H1 (cell line): ENCODE measurements around the gene THBS1. TPM values are rescaled to one million over a fixed set of nuclear protein-coding genes. Genes with fewer than 3 reads are reported as not detected.
A peak's percentile ranks its signal among the peaks of the same experiment; 100 is the strongest.

Source experiments
- CTCF ChIA-PET: fragments of 300-600 bp; sonication (Branson Sonifier 250); formaldehyde crosslinking; loops from one replicate; lab custom pipeline; 2021; ENCODE audit not compliant: partially characterized antibody; lab: Charles Lee
- POLR2A ChIA-PET: fragments of 300-600 bp; sonication (Branson Sonifier 250); formaldehyde crosslinking; loops from one replicate; lab custom pipeline; 2021; ENCODE audit warnings: inconsistent platforms; ENCODE audit not compliant: partially characterized antibody; lab: Charles Lee
- DNase-seq, 2 experiments: peaks; one replicate each; pipeline versions ENCODE4 v3.0.0 to v3.0.0-alpha.2; 2010 to 2022; ENCODE audit warnings: low spot score in 2 of 2, low read depth in 1 of 2, mixed read lengths in 1 of 2
- FAIRE-seq: peaks from 2 replicates; lab custom pipeline; 2011; peaks lifted over from hg19 to GRCh38; lab: Jason Lieb, UNC
- H2AFZ ChIP-seq: 2 replicates; pipeline ENCODE4 v1.8.1; 2012; ENCODE audit warnings: low read length, inconsistent platforms
- H2AK5ac ChIP-seq: 2 replicates; pipeline ENCODE4 v1.6.1; 2013; ENCODE audit warnings: low read depth, low read length
- H2BK120ac ChIP-seq: replicated peaks from 2 replicates; pipeline ENCODE3; 2013; ENCODE audit warnings: low read depth, low read length, inconsistent platforms
- H2BK12ac ChIP-seq: 2 replicates; pipeline ENCODE4 v1.6.1; 2013; ENCODE audit warnings: low read depth, low read length
- H2BK15ac ChIP-seq: 2 replicates; pipeline ENCODE4 v1.6.1; 2013; ENCODE audit warnings: low read length
- H2BK20ac ChIP-seq: 2 replicates; pipeline ENCODE4 v1.6.1; 2013; ENCODE audit warnings: low read length
- H2BK5ac ChIP-seq: 2 replicates; pipeline ENCODE4 v1.6.1; 2013; ENCODE audit warnings: low read depth, low read length
- H3K14ac ChIP-seq: 2 replicates; pipeline ENCODE4 v1.6.1; 2013; ENCODE audit warnings: inconsistent platforms; ENCODE audit not compliant: insufficient read length
- H3K18ac ChIP-seq: 2 replicates; pipeline ENCODE4 v1.6.1; 2013; ENCODE audit warnings: low read length; ENCODE audit errors: extremely low read depth
- H3K23ac ChIP-seq: 2 replicates; pipeline ENCODE4 v1.6.1; 2013; ENCODE audit warnings: inconsistent platforms; ENCODE audit not compliant: insufficient read length
- H3K23me2 ChIP-seq: 2 replicates; pipeline ENCODE4 v1.6.1; 2013; ENCODE audit warnings: low read depth, low read length
- H3K27ac ChIP-seq: 2 replicates; pipeline ENCODE4 v1.6.1; 2011; ENCODE audit warnings: low read depth, low read length, inconsistent platforms
- H3K27me3 ChIP-seq, 4 experiments: replicated peaks in 1 of 4; 1 replicate in 1 of 4; 2 replicates in 3 of 4; pipeline versions ENCODE4 v1.6.1 to v1.8.1; 2011 to 2013; ENCODE audit warnings: low read length in 3 of 4, mild to moderate bottlenecking in 3 of 4, inconsistent platforms in 2 of 4, mixed read lengths in 2 of 4, moderate library complexity in 1 of 4; ENCODE audit not compliant: control insufficient read depth in 3 of 4, insufficient read depth in 3 of 4; ENCODE audit errors: extremely low read depth in 1 of 4
- H3K36me3 ChIP-seq, 4 experiments: 2 replicates each; pipeline versions ENCODE4 v1.6.1 to v1.8.1; 2011 to 2013; ENCODE audit warnings: mild to moderate bottlenecking in 4 of 4, low read length in 3 of 4, moderate library complexity in 2 of 4, control low read depth in 1 of 4, inconsistent platforms in 1 of 4; ENCODE audit not compliant: insufficient read depth in 4 of 4, control insufficient read depth in 2 of 4
- H3K4ac ChIP-seq: replicated peaks from 2 replicates; pipeline ENCODE3; 2013; ENCODE audit warnings: low read length, low read depth, mixed read lengths, inconsistent platforms; ENCODE audit not compliant: insufficient read length
- H3K4me1 ChIP-seq, 4 experiments: replicated peaks in 1 of 4; 1 replicate in 1 of 4; 2 replicates in 3 of 4; pipeline versions ENCODE4 v1.6.1 to v1.8.1; 2011 to 2013; ENCODE audit warnings: low read length in 3 of 4, inconsistent platforms in 2 of 4, mixed read lengths in 1 of 4; ENCODE audit not compliant: insufficient read depth in 4 of 4, control insufficient read depth in 3 of 4
- H3K4me2 ChIP-seq, 2 experiments: 2 replicates each; pipeline versions ENCODE4 v1.6.1 to v1.8.1; 2011 to 2013; ENCODE audit warnings: low read depth in 2 of 2, low read length in 2 of 2, control low read depth in 1 of 2, inconsistent platforms in 1 of 2, mild to moderate bottlenecking in 1 of 2; ENCODE audit not compliant: insufficient read depth in 1 of 2
- H3K4me3 ChIP-seq, 4 experiments: fragments of 200-600, 300-600 bp in 1 of 4; sonication (generic), shearing (Covaris generic), sonication (Bioruptor Twin) in 1 of 4; 2 replicates each; pipeline versions ENCODE4 v1.5.1 to v1.8.1; 2011 to 2016; ENCODE audit warnings: low read length in 4 of 4, low read depth in 3 of 4, control low read depth in 2 of 4, inconsistent platforms in 2 of 4, mild to moderate bottlenecking in 2 of 4, mixed read lengths in 1 of 4, moderate library complexity in 1 of 4; ENCODE audit not compliant: insufficient read depth in 2 of 4; ENCODE audit errors: extremely low read depth in 1 of 4
- H3K56ac ChIP-seq: replicated peaks from 2 replicates; pipeline ENCODE3; 2013; ENCODE audit warnings: low read depth, mild to moderate bottlenecking, mixed read lengths, low read length, inconsistent platforms; ENCODE audit not compliant: insufficient read length
- H3K79me1 ChIP-seq: 2 replicates; pipeline ENCODE4 v1.6.1; 2013; ENCODE audit warnings: low read depth, low read length, control low read depth
- H3K79me2 ChIP-seq, 2 experiments: 2 replicates each; pipeline versions ENCODE4 v1.6.1 to v1.8.1; 2012 to 2013; ENCODE audit warnings: low read length in 2 of 2, mild to moderate bottlenecking in 2 of 2, inconsistent platforms in 1 of 2; ENCODE audit not compliant: insufficient read depth in 2 of 2, control insufficient read depth in 1 of 2
- H3K9ac ChIP-seq, 4 experiments: replicated peaks in 1 of 4; 1 replicate in 1 of 4; 2 replicates in 3 of 4; pipeline versions ENCODE4 v1.6.1 to v1.8.1; 2011 to 2013; ENCODE audit warnings: low read depth in 3 of 4, low read length in 3 of 4, control low read depth in 2 of 4, mild to moderate bottlenecking in 2 of 4, moderate library complexity in 2 of 4, inconsistent platforms in 1 of 4; ENCODE audit errors: extremely low read depth in 1 of 4
- H3K9me3 ChIP-seq, 2 experiments: 2 replicates each; pipeline versions ENCODE4 v1.6.1 to v1.8.1; 2012 to 2013; ENCODE audit warnings: mild to moderate bottlenecking in 2 of 2, moderate library complexity in 2 of 2, control low read depth in 1 of 2, inconsistent platforms in 1 of 2, low read depth in 1 of 2, low read length in 1 of 2, mixed read lengths in 1 of 2; ENCODE audit not compliant: insufficient read depth in 2 of 2
- H4K20me1 ChIP-seq, 2 experiments: replicated peaks in 1 of 2; 2 replicates each; pipeline versions ENCODE3 to v1.8.1; 2011 to 2013; ENCODE audit warnings: inconsistent platforms in 2 of 2, low read length in 2 of 2, mild to moderate bottlenecking in 1 of 2; ENCODE audit not compliant: insufficient read depth in 2 of 2, control insufficient read depth in 1 of 2
- H4K5ac ChIP-seq: 2 replicates; pipeline ENCODE4 v1.6.1; 2013; ENCODE audit warnings: low read length, low read depth, mixed read lengths, inconsistent platforms; ENCODE audit not compliant: insufficient read length
- H4K8ac ChIP-seq: 2 replicates; pipeline ENCODE4 v1.8.0; 2013; ENCODE audit warnings: mild to moderate bottlenecking, moderate library complexity, low read length, inconsistent platforms; ENCODE audit not compliant: insufficient read depth; ENCODE audit errors: extremely low read depth
- H4K91ac ChIP-seq: replicated peaks from 2 replicates; pipeline ENCODE3; 2013; ENCODE audit warnings: low read length, mixed read lengths, inconsistent platforms; ENCODE audit not compliant: insufficient read length
- BRCA1 ChIP-seq: IDR thresholded peaks from 2 replicates; pipeline ENCODE4 v1.6.1; 2012; ENCODE audit warnings: low read depth, low read length, improper control_type of control experiment
- CBX8 ChIP-seq: fragments of 300-800, 300-1000 bp; sonication (generic); IDR thresholded peaks from 2 replicates; pipeline ENCODE4 v1.7.1; 2016; ENCODE audit warnings: low read depth, low read length, borderline replicate concordance
- EGR1 ChIP-seq: IDR thresholded peaks from 2 replicates; pipeline ENCODE4 v1.6.1; 2011; ENCODE audit warnings: low read depth, low read length, borderline replicate concordance
- EP300 ChIP-seq, 2 experiments: IDR thresholded peaks; 1 replicate in 1 of 2; 2 replicates in 1 of 2; pipeline ENCODE4 v1.6.1; 2011 to 2012; ENCODE audit warnings: low read depth in 2 of 2, low read length in 2 of 2, mild to moderate bottlenecking in 2 of 2, borderline replicate concordance in 1 of 2, inconsistent platforms in 1 of 2, moderate library complexity in 1 of 2
- GABPA ChIP-seq: IDR thresholded peaks from 2 replicates; pipeline ENCODE4 v1.6.1; 2011; ENCODE audit warnings: mild to moderate bottlenecking, low read length, moderate library complexity, borderline replicate concordance; ENCODE audit not compliant: insufficient read depth
- GTF2F1 ChIP-seq: IDR thresholded peaks from 2 replicates; pipeline ENCODE4 v1.6.1; 2012; ENCODE audit warnings: low read depth, low read length, improper control_type of control experiment, borderline replicate concordance
- MAFK ChIP-seq: IDR thresholded peaks from 2 replicates; pipeline ENCODE4 v1.6.1; 2012; ENCODE audit warnings: low read depth, mild to moderate bottlenecking, improper control_type of control experiment, low read length
- NANOG ChIP-seq: IDR thresholded peaks from 2 replicates; pipeline ENCODE4 v1.6.1; 2011; ENCODE audit warnings: low read length, low read depth, mild to moderate bottlenecking, inconsistent platforms; ENCODE audit not compliant: insufficient read depth, poor library complexity, severe bottlenecking
- SRF ChIP-seq: IDR thresholded peaks from 2 replicates; pipeline ENCODE4 v1.6.1; 2011; ENCODE audit warnings: mild to moderate bottlenecking, low read depth, low read length, moderate library complexity
- USF2 ChIP-seq: IDR thresholded peaks from 2 replicates; pipeline ENCODE4 v1.6.1; 2011; ENCODE audit warnings: low read length, improper control_type of control experiment
- WGBS, 2 experiments: shearing (Covaris generic) in 1 of 2; methylation state at CpG; one replicate each; pipeline versions ENCODE4 v1.1.6 to v1.1.7; 2013 to 2015; ENCODE audit warnings: low lambda C conversion rate in 2 of 2, mixed read lengths in 2 of 2, inconsistent platforms in 1 of 2, low coverage in 1 of 2, missing lambda C conversion rate in 1 of 2; ENCODE audit not compliant: insufficient replicate concordance in 2 of 2, insufficient coverage in 1 of 2, insufficient read length in 1 of 2; ENCODE audit errors: extremely low coverage in 1 of 2, missing lambda C conversion rate in 1 of 2; 5-methylcytosine and 5-hydroxymethylcytosine counted together
- polyA plus RNA-seq, 7 experiments: library from polyadenylated mRNA; depleted of rRNA in 3 of 7; stranded (reverse) in 5 of 7; unstranded in 2 of 7; fragments of >200 nt in 5 of 7; fragments of 200-250 nt in 2 of 7; gene quantifications; 1 replicate in 5 of 7; 2 replicates in 1 of 7; 4 replicates in 1 of 7; pipeline versions ENCODE4 v1.2.1 to v1.2.3, GENCODE V29; 2011 to 2013; ENCODE audit warnings: missing spikeins in 2 of 7, mixed read lengths in 2 of 7
- total RNA-seq: library from RNA; stranded (reverse); fragmentation: NEBNext Ultra II Directional; extraction: Animal tissue kit (Norgen Biotek cat#: 25700); gene quantifications from 2 replicates; pipeline ENCODE4 v1.2.1, GENCODE V29; 2021

Gene THBS1
- total and polyA plus RNA-seq, 2 of the 8 experiments (the other 6 are each of a cell fraction or from before 2014, with no cell fraction given) = 10.3 to 63.3 TPM

- Histone ChIP-seq H3K27ac (no peak overlapping the region), H3K14ac (no peak overlapping the region), H3K4me2 (peak overlapping the region in 1 of 2 experiments; percentile 70; a peak in 1 of 4 replicates), H3K23ac (no peak overlapping the region), H3K36me3 (peaks cover 39 to 62% (median 54%) of the 10 kb centered on the region in 4 experiments), H3K23me2 (peaks cover 10% of the 10 kb centered on the region), H3K9me3 (no peaks in the 10 kb centered on the region), H3K9ac (no peak overlapping the region), H4K91ac (no peak overlapping the region), H3K56ac (no peak overlapping the region), H2BK12ac (no peak overlapping the region), H2BK5ac (no peak overlapping the region), H2AK5ac (no peak overlapping the region), H3K4me1 (peaks cover 9 to 24% (median 11%) of the 10 kb centered on the region in 4 experiments), H3K4me3 (no peak overlapping the region), H2AFZ (no peak overlapping the region), H2BK20ac (no peak overlapping the region), H4K8ac (no peak overlapping the region), H3K4ac (no peak overlapping the region), H4K5ac (no peak overlapping the region), H3K79me2 (peaks cover 0 to 20% of the 10 kb centered on the region in 2 experiments; a peak in 2 of 4 replicates), H3K18ac (no peak overlapping the region), H3K79me1 (0 out of 2 replicates have a peak, but pooled peaks cover 3% of the 10 kb centered on the region), H3K27me3 (peaks cover 0 to 5% (median 0%) of the 10 kb centered on the region in 4 experiments; a peak in 2 of 7 replicates), H2BK15ac (no peak overlapping the region), H2BK120ac (no peak overlapping the region), H4K20me1 (peaks cover 0 to 2% of the 10 kb centered on the region in 2 experiments)
- DNase-seq (no peak), FAIRE-seq (no peak)
- CTCF ChIA-PET = interaction anchor here (0.9 to 3.5 kb wide), 10 partner anchors 8 to 428 kb away, joined by 3 to 15 read pairs (median 4); no protein-coding TSS in a partner anchor
- 87% methylated on average over 13 of the region's 13 CpGs; no CpG with 5 or more reads in 1 of the 2 experiments for WGBS, 2 experiments
- POLR2A ChIA-PET = interaction anchor here (0.7 to 6.3 kb wide), 4 partner anchors 12 to 412 kb away, joined by 3 to 117 read pairs (median 22); no protein-coding TSS in a partner anchor
- no peak for TF ChIP-seq NANOG
- TF ChIP-seq GABPA = no peak
- no peak for TF ChIP-seq BRCA1
- TF ChIP-seq USF2 = peak; percentile 19; the same call in 1 of the 2 replicates
- no peak for TF ChIP-seq CBX8
- TF ChIP-seq EP300 (IDR thresholded peaks at IDR 0.05; ENCODE audit: borderline replicate concordance in 1 of 2, low read depth in 2 of 2, low read length in 2 of 2) = no peak
- no peak for TF ChIP-seq GTF2F1
- no peak for TF ChIP-seq MAFK
- no peak for TF ChIP-seq EGR1
- TF ChIP-seq SRF = no peak
These were observed 2.9 kb downstream of the THBS1 start for GRCh38 chr15:39583596-39584265.
